Loucy (cell line): Measurements from ENCODE around the gene TBL1XR1.

Source experiments
- H2AFZ ChIP-seq: fragments of 200-600 bp; sonication (generic); 2 replicates; pipeline ENCODE4 v1.6.0; 2016; ENCODE audit warnings: antibody characterized with exemption, mild to moderate bottlenecking, low read length, moderate library complexity
- H3F3A ChIP-seq: fragments of 200-600 bp; 2 replicates; pipeline ENCODE4 v1.6.0; 2016; ENCODE audit warnings: antibody characterized with exemption, low read depth, mild to moderate bottlenecking
- H3K27me3 ChIP-seq: fragments of 200-600 bp; sonication (generic); 2 replicates; pipeline ENCODE4 v1.6.1; 2014; ENCODE audit warnings: low read length, mild to moderate bottlenecking; ENCODE audit not compliant: insufficient read depth, poor library complexity, severe bottlenecking
- H3K36me3 ChIP-seq: fragments of 200-600 bp; sonication (generic); 2 replicates; pipeline ENCODE4 v1.6.1; 2016; ENCODE audit warnings: low read length; ENCODE audit not compliant: insufficient read depth
- H3K4me1 ChIP-seq: fragments of 200-600 bp; sonication (generic); 2 replicates; pipeline ENCODE4 v1.5.1; 2014; ENCODE audit warnings: low read length, mild to moderate bottlenecking; ENCODE audit not compliant: insufficient read depth, poor library complexity, severe bottlenecking
- H3K4me2 ChIP-seq: fragments of 200-600 bp; sonication (generic); 2 replicates; pipeline ENCODE4 v1.6.0; 2014; ENCODE audit warnings: antibody characterized with exemption, low read length, low read depth, mild to moderate bottlenecking; ENCODE audit not compliant: poor library complexity, severe bottlenecking
- H3K4me3 ChIP-seq: fragments of 200-600 bp; sonication (generic); 2 replicates; pipeline ENCODE4 v1.5.1; 2014; ENCODE audit warnings: low read length, mild to moderate bottlenecking, mixed read lengths; ENCODE audit not compliant: poor library complexity, severe bottlenecking
- H3K79me2 ChIP-seq: fragments of 200-600 bp; sonication (generic); 2 replicates; pipeline ENCODE4 v1.6.1; 2014; ENCODE audit warnings: low read length; ENCODE audit not compliant: insufficient read depth
- H3K9ac ChIP-seq: fragments of 200-600 bp; sonication (generic); 2 replicates; pipeline ENCODE4 v1.6.0; 2014; ENCODE audit warnings: mild to moderate bottlenecking, low read depth, low read length, moderate library complexity; ENCODE audit not compliant: poor library complexity, severe bottlenecking
- H3K9me2 ChIP-seq: fragments of 200-600 bp; sonication (generic); replicated peaks from 2 replicates; pipeline ENCODE4 v1.6.1; 2016; ENCODE audit warnings: low read depth, low read length, mixed read lengths
- H3K9me3 ChIP-seq: fragments of 200-600 bp; sonication (generic); 2 replicates; pipeline ENCODE4 v1.6.1; 2014; ENCODE audit warnings: mild to moderate bottlenecking, antibody characterized with exemption, low read length, low read depth; ENCODE audit not compliant: insufficient read depth
- H4K20me1 ChIP-seq: fragments of 200-600 bp; sonication (generic); 2 replicates; pipeline ENCODE4 v1.6.0; 2014; ENCODE audit warnings: antibody characterized with exemption, low read length, mild to moderate bottlenecking; ENCODE audit not compliant: insufficient read depth, poor library complexity, severe bottlenecking
- CTCF ChIP-seq: fragments of 200-600 bp; sonication (generic); conservative IDR thresholded peaks from 2 replicates; pipeline ENCODE4 v1.5.1; 2014; ENCODE audit warnings: mild to moderate bottlenecking, antibody characterized with exemption, low read length
- EZH2phosphoT487 ChIP-seq: fragments of 200-600 bp; IDR thresholded peaks from 2 replicates; pipeline ENCODE4 v1.6.1; 2018; ENCODE audit warnings: antibody characterized with exemption, mild to moderate bottlenecking, moderate library complexity, borderline replicate concordance

Gene TBL1XR1

GRCh38 chr3:177154733-177155132, 42.5 kb downstream of the TBL1XR1 start:
- Histone ChIP-seq H3K79me2 (peaks cover 100% of the 10 kb centered on the region), H3K4me3 (no peak overlapping the region), H3K4me2 (no peak overlapping the region), H3K9me2 (no peaks in the 10 kb centered on the region), H3F3A (peaks cover 5% of the 10 kb centered on the region; the same call in 1 of the 2 replicates), H4K20me1 (peaks cover 100% of the 10 kb centered on the region), H2AFZ (no peak overlapping the region), H3K9me3 (no peaks in the 10 kb centered on the region), H3K9ac (no peak overlapping the region), H3K27me3 (no peaks in the 10 kb centered on the region), H3K4me1 (peaks cover 18% of the 10 kb centered on the region), H3K36me3 (peaks cover 4% of the 10 kb centered on the region; the same call in 1 of the 2 replicates)
- TF ChIP-seq CTCF (no peak), EZH2phosphoT487 (no peak)

GRCh38 chr3:177150970-177151627, 46.2 kb downstream of the TBL1XR1 start:
- H3K9ac ChIP-seq: no peak overlapping the region
- TF ChIP-seq CTCF (no peak), EZH2phosphoT487 (no peak)
- H3K27me3 ChIP-seq: no peaks in the 10 kb centered on the region
- H3K4me2 ChIP-seq: peak overlapping the region; percentile 17
- no peaks in the 10 kb centered on the region for H3K9me2 ChIP-seq
- H3K4me1 ChIP-seq: peaks cover 31% of the 10 kb centered on the region
- H3K79me2 ChIP-seq: peaks cover 100% of the 10 kb centered on the region
- no peak overlapping the region for H2AFZ ChIP-seq
- H3K36me3 ChIP-seq: no peaks in the 10 kb centered on the region
- H3K4me3 ChIP-seq: no peak overlapping the region
- peaks cover 97% of the 10 kb centered on the region for H4K20me1 ChIP-seq
- H3K9me3 ChIP-seq: no peaks in the 10 kb centered on the region
- peaks cover 5% of the 10 kb centered on the region; the same call in 1 of the 2 replicates for H3F3A ChIP-seq

- H3K36me3 ChIP-seq: no peaks in the 10 kb centered on the region; the same call in 1 of the 2 replicates
- H4K20me1 ChIP-seq: peaks cover 97% of the 10 kb centered on the region
- peaks cover 38% of the 10 kb centered on the region for H3K4me1 ChIP-seq
Observed at GRCh38 chr3:177150218-177150916, 46.9 kb downstream of the TBL1XR1 start.

More at GRCh38 chr3:177150218-177150916, 46.9 kb downstream of the TBL1XR1 start:
- no peak overlapping the region for H3K9ac ChIP-seq
- H3K79me2 ChIP-seq: peaks cover 100% of the 10 kb centered on the region
- H3F3A ChIP-seq: peaks cover 5% of the 10 kb centered on the region; the same call in 1 of the 2 replicates
- H3K4me3 ChIP-seq: no peak overlapping the region
- no peaks in the 10 kb centered on the region for H3K27me3 ChIP-seq
- H3K4me2 ChIP-seq: no peak overlapping the region
- no peaks in the 10 kb centered on the region for H3K9me3 ChIP-seq
- no peaks in the 10 kb centered on the region for H3K9me2 ChIP-seq
- TF ChIP-seq CTCF: no peak
- TF ChIP-seq EZH2phosphoT487: no peak
- no peak overlapping the region for H2AFZ ChIP-seq
